Effector memory CD4-positive, alpha-beta T cell (primary cell): ENCODE results near the gene LUZP4.

Experiments used
- DNase-seq, 3 donors: peaks; one replicate each; pipeline ENCODE4 v3.0.0-alpha.2; 2020
- H3K27ac ChIP-seq: 2 replicates; pipeline ENCODE4 v1.7.0; 2013; ENCODE audit warnings: mild to moderate bottlenecking, low read length, moderate library complexity; ENCODE audit not compliant: insufficient read depth, poor library complexity, severe bottlenecking
- H3K27me3 ChIP-seq: replicated peaks from 2 replicates; pipeline ENCODE4 v1.7.0; 2013; ENCODE audit warnings: mild to moderate bottlenecking, low read length; ENCODE audit not compliant: insufficient read depth, control insufficient read depth, poor library complexity, severe bottlenecking
- H3K36me3 ChIP-seq: 2 replicates; pipeline ENCODE4 v1.7.0; 2013; ENCODE audit warnings: mild to moderate bottlenecking, low read length, moderate library complexity; ENCODE audit not compliant: control insufficient read depth, insufficient read depth
- H3K4me1 ChIP-seq: 2 replicates; pipeline ENCODE4 v1.7.0; 2013; ENCODE audit warnings: low read length, mild to moderate bottlenecking; ENCODE audit not compliant: control insufficient read depth, insufficient read depth, poor library complexity, severe bottlenecking
- H3K4me3 ChIP-seq: 2 replicates; pipeline ENCODE4 v1.7.0; 2013; ENCODE audit warnings: low read length, low read depth, mild to moderate bottlenecking; ENCODE audit not compliant: insufficient read depth, poor library complexity, severe bottlenecking
- H3K9me3 ChIP-seq: 2 replicates; pipeline ENCODE4 v1.7.0; 2013; ENCODE audit warnings: mild to moderate bottlenecking, low read length, moderate library complexity; ENCODE audit not compliant: control insufficient read depth

Gene LUZP4

GRCh38 chrX:115350711-115351381 is 61.3 kb downstream of the LUZP4 start:
- Histone ChIP-seq H3K4me1 (no peaks in the 10 kb centered on the region), H3K36me3 (no peaks in the 10 kb centered on the region), H3K4me3 (no peak overlapping the region), H3K27me3 (no peaks in the 10 kb centered on the region), H3K9me3 (no peaks in the 10 kb centered on the region), H3K27ac (no peak overlapping the region)
- no peak for DNase-seq

- no peaks in the 10 kb centered on the region for H3K4me1 ChIP-seq
- H3K4me3 ChIP-seq, result no peak overlapping the region
- H3K27me3 ChIP-seq, result no peaks in the 10 kb centered on the region
- DNase-seq, result no peak
- no peaks in the 10 kb centered on the region for H3K9me3 ChIP-seq
- no peaks in the 10 kb centered on the region for H3K36me3 ChIP-seq
- H3K27ac ChIP-seq, result no peak overlapping the region
These were observed 66.9 kb downstream of the LUZP4 start for GRCh38 chrX:115356369-115356768.
